Measurements from ENCODE around the gene DDX3X.
"Not testable (repeated sequence)": the region's sequence is repeated elsewhere in the genome, so short reads cannot be mapped to it uniquely, and the experiment has no call there.

DDX3X gene

DNA sequence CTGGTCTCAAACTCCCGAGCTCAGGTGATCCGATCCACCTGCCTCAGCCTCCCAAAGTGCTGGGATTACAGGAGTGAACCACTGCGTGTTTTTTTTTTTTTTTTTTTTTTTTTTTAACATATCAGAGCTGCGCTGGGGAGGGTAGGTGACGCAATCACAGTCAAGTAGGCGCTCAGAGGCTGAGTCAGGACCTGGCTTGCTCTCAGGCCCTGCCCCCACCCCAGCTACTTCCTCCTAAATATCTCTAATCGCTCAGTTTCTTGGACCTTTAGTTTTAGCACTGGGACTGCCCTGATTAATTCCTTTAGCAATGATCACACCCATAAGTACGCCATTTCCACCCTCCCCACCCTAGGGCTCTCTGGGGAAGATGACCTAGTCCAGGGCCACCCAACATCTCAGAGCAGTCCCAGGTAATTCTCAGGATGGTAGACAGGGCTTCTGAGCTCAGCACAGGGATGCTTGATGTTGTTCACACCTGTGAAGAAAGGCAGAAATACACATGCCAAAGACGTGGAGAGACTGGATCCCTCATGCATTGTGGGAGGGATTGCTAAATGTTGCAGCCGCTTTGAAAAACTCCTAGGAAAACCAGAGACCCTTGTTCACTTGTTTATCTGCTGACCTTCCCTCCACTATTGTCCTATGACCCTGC is 50.2 kb downstream of the DDX3X start:
- Histone ChIP-seq H3K4me1 (ENCODE audit: control insufficient read depth in 5 of 5, insufficient read depth in 5 of 5, low read length in 5 of 5) (peaks cover 0 to 22% (median 13%) of the 10 kb centered on the region in 5 donors), H3K27me3 (ENCODE audit: control insufficient read depth in 5 of 5, insufficient read depth in 4 of 5, low read length in 5 of 5) (peaks cover 0 to 3% (median 0%) of the 10 kb centered on the region in 5 donors), H3K9me3 (ENCODE audit: control insufficient read depth in 5 of 5, low read length in 5 of 5) (no peaks in the 10 kb centered on the region), H3K27ac (ENCODE audit: low read depth, low read length) (no peak overlapping the region), H3K4me3 (ENCODE audit: low read depth in 1 of 5, low read length in 5 of 5) (no peak overlapping the region), H3K9ac (ENCODE audit: low read length in 5 of 5) (no peak overlapping the region), H3K36me3 (ENCODE audit: control insufficient read depth in 5 of 5, insufficient read depth in 5 of 5, low read length in 5 of 5) (no peaks in the 10 kb centered on the region)

DNA sequence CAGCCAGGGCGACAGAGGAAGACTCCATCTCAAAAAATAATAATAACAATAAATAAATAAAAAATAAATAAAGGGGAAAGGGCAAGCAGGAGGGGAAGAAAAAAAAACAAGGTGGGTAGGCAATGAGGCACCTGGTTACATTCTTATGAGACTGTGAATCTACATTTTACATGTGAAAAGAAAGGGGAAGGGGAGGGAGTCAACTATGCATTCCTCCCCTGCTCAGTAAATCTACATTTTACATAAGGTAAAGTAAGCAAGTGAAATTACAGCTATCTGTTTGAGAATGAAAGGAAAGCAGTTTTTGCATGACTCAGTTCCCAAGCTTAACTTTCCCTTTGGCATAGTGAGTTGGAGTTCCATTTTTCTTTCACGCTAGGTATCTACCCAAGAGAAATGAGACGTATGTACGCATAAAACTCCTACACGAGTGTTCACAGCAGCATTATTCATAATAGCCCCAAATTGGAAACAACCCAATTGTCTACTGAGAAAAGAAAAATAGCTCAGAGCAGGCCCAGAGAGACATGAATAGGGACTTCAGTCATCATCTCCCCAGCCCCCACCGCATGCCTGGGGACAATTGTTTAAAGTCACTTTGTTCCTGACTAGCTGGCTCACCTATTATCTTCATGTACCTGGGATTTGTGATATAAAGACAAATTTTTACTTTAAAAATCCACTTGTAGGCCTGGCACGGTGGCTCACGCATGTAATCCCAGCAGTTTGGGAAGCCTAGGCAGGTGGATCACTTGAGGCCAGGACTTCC is 52.4 kb downstream of the DDX3X start:
- Histone ChIP-seq H3K4me1 (ENCODE audit: control insufficient read depth in 5 of 5, insufficient read depth in 5 of 5, low read length in 5 of 5) (peaks cover 0 to 21% (median 13%) of the 10 kb centered on the region in 5 donors), H3K36me3 (ENCODE audit: control insufficient read depth in 5 of 5, insufficient read depth in 5 of 5, low read length in 5 of 5) (no peaks in the 10 kb centered on the region), H3K27me3 (ENCODE audit: control insufficient read depth in 5 of 5, insufficient read depth in 4 of 5, low read length in 5 of 5) (peaks cover 0 to 3% (median 3%) of the 10 kb centered on the region in 5 donors), H3K27ac (ENCODE audit: low read depth, low read length) (no peak overlapping the region), H3K9me3 (ENCODE audit: control insufficient read depth in 5 of 5, low read length in 5 of 5) (no peaks in the 10 kb centered on the region), H3K9ac (ENCODE audit: low read length in 5 of 5) (no peak overlapping the region), H3K4me3 (ENCODE audit: low read depth in 1 of 5, low read length in 5 of 5) (no peak overlapping the region)

GRCh38 chrX:41388543-41388942 is 54.6 kb downstream of the DDX3X start:
- H3K27ac ChIP-seq (ENCODE audit: low read depth, low read length): no peak overlapping the region
- H3K36me3 ChIP-seq (ENCODE audit: control insufficient read depth in 5 of 5, insufficient read depth in 5 of 5, low read length in 5 of 5): no peaks in the 10 kb centered on the region
- peaks cover 0 to 6% (median 4%) of the 10 kb centered on the region in 5 donors for H3K4me1 ChIP-seq (ENCODE audit: control insufficient read depth in 5 of 5, insufficient read depth in 5 of 5, low read length in 5 of 5)
- no peaks in the 10 kb centered on the region for H3K9me3 ChIP-seq (ENCODE audit: control insufficient read depth in 5 of 5, low read length in 5 of 5)
- peaks cover 0 to 4% (median 3%) of the 10 kb centered on the region in 5 donors for H3K27me3 ChIP-seq (ENCODE audit: control insufficient read depth in 5 of 5, insufficient read depth in 4 of 5, low read length in 5 of 5)
- no peak overlapping the region for H3K9ac ChIP-seq (ENCODE audit: low read length in 5 of 5)
- H3K4me3 ChIP-seq (ENCODE audit: low read depth in 1 of 5, low read length in 5 of 5): no peak overlapping the region

DNA sequence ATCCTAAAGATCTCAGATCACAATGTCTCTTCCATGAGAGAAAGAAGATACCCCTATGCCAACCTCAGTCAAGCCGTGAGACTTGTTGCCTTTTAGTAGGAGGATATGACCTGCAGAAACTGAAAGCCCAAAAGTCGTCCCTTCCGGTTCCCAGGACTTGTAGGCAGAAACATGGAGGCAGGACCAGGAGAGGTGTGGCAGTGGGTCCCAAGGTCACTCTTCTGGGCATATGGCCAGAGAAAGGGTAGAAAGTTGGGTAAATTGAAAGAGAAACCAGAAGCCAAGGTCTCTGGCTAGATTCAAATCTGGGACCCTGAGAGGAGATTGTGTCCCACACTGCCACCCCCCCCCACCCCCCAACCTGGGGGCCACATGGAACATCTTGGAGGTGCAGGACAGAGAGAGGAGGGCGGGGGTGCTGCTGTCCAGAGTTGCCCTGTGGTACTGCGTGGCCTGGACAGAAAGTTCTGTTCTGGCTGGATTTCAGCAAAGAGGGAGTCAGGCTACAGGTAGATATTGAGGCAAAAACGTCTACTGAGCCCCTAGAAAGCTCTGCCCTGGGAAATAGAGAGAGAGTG is 55.4 kb downstream of the DDX3X start:
- Histone ChIP-seq H3K9ac (ENCODE audit: low read length in 5 of 5) (no peak overlapping the region), H3K9me3 (ENCODE audit: control insufficient read depth in 5 of 5, low read length in 5 of 5) (no peaks in the 10 kb centered on the region), H3K36me3 (ENCODE audit: control insufficient read depth in 5 of 5, insufficient read depth in 5 of 5, low read length in 5 of 5) (no peaks in the 10 kb centered on the region), H3K27me3 (ENCODE audit: control insufficient read depth in 5 of 5, insufficient read depth in 4 of 5, low read length in 5 of 5) (peaks cover 0 to 4% (median 3%) of the 10 kb centered on the region in 5 donors), H3K4me3 (ENCODE audit: low read depth in 1 of 5, low read length in 5 of 5) (no peak overlapping the region), H3K4me1 (ENCODE audit: control insufficient read depth in 5 of 5, insufficient read depth in 5 of 5, low read length in 5 of 5) (peaks cover 0 to under 1% (median 0%) of the 10 kb centered on the region in 5 donors), H3K27ac (ENCODE audit: low read depth, low read length) (no peak overlapping the region)

DNA sequence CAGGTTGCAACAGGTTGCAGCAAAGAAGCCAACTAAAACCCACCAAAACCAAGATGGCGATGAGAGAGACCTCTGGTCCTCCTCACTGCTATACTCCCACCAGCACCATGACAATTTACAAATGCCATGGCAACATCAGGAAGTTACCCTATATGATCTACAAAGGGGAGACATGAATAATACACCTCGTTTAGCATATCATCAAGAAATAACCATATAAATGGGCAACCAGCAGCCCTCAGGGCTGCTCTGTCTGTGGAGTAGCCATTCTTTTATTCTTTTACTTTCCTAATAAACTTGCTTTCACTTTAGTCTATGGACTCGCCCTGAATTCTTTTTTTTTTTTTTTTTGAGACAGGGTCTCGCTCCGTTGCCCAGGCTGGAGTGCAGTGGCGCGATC is 56.6 kb downstream of the DDX3X start:
- not testable (repeated sequence) for H3K9ac ChIP-seq (ENCODE audit: low read length in 5 of 5); H3K4me1 ChIP-seq (ENCODE audit: control insufficient read depth in 5 of 5, insufficient read depth in 5 of 5, low read length in 5 of 5)

GRCh38 chrX:41391606-41392005 is 57.6 kb downstream of the DDX3X start:
- Histone ChIP-seq H3K27me3 (ENCODE audit: control insufficient read depth in 5 of 5, insufficient read depth in 4 of 5, low read length in 5 of 5) (peaks cover 0 to 4% (median 3%) of the 10 kb centered on the region in 5 donors), H3K9me3 (ENCODE audit: control insufficient read depth in 5 of 5, low read length in 5 of 5) (peaks cover 0 to under 1% (median 0%) of the 10 kb centered on the region in 5 donors), H3K4me3 (ENCODE audit: low read depth in 1 of 5, low read length in 5 of 5) (no peak overlapping the region), H3K27ac (ENCODE audit: low read depth, low read length) (no peak overlapping the region), H3K9ac (ENCODE audit: low read length in 5 of 5) (no peak overlapping the region), H3K36me3 (ENCODE audit: control insufficient read depth in 5 of 5, insufficient read depth in 5 of 5, low read length in 5 of 5) (no peaks in the 10 kb centered on the region), H3K4me1 (ENCODE audit: control insufficient read depth in 5 of 5, insufficient read depth in 5 of 5, low read length in 5 of 5) (no peaks in the 10 kb centered on the region)

More for the DNA sequence above, 56.6 kb downstream of the DDX3X start:
- H3K27ac ChIP-seq (ENCODE audit: low read depth, low read length); H3K4me3 ChIP-seq (ENCODE audit: low read depth in 1 of 5, low read length in 5 of 5); H3K27me3 ChIP-seq (ENCODE audit: control insufficient read depth in 5 of 5, insufficient read depth in 4 of 5, low read length in 5 of 5); H3K36me3 ChIP-seq (ENCODE audit: control insufficient read depth in 5 of 5, insufficient read depth in 5 of 5, low read length in 5 of 5); H3K9me3 ChIP-seq (ENCODE audit: control insufficient read depth in 5 of 5, low read length in 5 of 5): not testable (repeated sequence)

DNA sequence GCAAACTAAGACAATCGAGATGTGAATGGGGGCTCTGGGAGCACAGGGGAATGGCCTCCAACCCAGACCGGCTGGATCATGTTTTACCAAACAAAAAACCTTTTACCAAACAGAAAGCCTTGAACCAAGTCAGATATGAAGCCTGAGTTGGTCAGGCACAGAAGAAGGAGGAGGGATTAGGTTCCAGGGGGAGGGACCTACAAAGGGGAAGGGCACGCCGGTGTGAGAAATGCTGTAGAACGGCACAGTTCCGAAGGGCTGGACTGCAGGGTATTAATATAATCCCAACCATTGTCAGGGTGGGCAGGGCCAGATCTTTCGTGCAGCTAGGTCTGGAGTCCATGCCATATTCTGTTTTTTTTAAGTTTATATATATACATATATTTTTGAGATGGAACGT is 60.3 kb downstream of the DDX3X start:
- Histone ChIP-seq H3K4me1 (ENCODE audit: control insufficient read depth in 5 of 5, insufficient read depth in 5 of 5, low read length in 5 of 5) (no peaks in the 10 kb centered on the region), H3K36me3 (ENCODE audit: control insufficient read depth in 5 of 5, insufficient read depth in 5 of 5, low read length in 5 of 5) (no peaks in the 10 kb centered on the region), H3K9me3 (ENCODE audit: control insufficient read depth in 5 of 5, low read length in 5 of 5) (peaks cover 3 to 22% (median 14%) of the 10 kb centered on the region in 5 donors), H3K9ac (ENCODE audit: low read length in 5 of 5) (no peak overlapping the region), H3K27ac (ENCODE audit: low read depth, low read length) (no peak overlapping the region), H3K27me3 (ENCODE audit: control insufficient read depth in 5 of 5, insufficient read depth in 4 of 5, low read length in 5 of 5) (peaks cover 0 to 4% (median 3%) of the 10 kb centered on the region in 5 donors), H3K4me3 (ENCODE audit: low read depth in 1 of 5, low read length in 5 of 5) (no peak overlapping the region)

DNA sequence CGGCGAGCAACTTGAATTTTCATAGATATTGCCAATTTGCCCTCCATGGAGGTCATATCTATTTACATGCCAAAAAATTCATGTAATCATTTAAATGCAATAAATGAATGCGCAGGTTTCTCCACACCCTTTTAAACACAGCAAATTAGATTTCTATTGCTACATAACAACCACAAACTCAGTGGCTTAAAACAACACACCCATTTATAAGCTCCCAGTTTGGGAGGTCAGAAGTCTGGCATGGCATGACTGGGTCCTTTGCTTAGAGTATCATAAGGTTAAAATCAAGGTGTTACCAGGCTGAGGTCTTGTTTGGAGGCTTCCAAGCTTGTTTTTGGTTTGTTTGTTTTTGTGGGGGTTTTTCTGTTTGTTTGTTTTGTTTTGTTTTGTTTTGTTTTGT is 63.3 kb downstream of the DDX3X start:
- Histone ChIP-seq H3K4me1 (ENCODE audit: control insufficient read depth in 5 of 5, insufficient read depth in 5 of 5, low read length in 5 of 5) (no peaks in the 10 kb centered on the region), H3K27me3 (ENCODE audit: control insufficient read depth in 5 of 5, insufficient read depth in 4 of 5, low read length in 5 of 5) (no peaks in the 10 kb centered on the region), H3K9ac (ENCODE audit: low read length in 5 of 5) (no peak overlapping the region), H3K27ac (ENCODE audit: low read depth, low read length) (no peak overlapping the region), H3K36me3 (ENCODE audit: control insufficient read depth in 5 of 5, insufficient read depth in 5 of 5, low read length in 5 of 5) (no peaks in the 10 kb centered on the region), H3K9me3 (ENCODE audit: control insufficient read depth in 5 of 5, low read length in 5 of 5) (peaks cover 3 to 22% (median 14%) of the 10 kb centered on the region in 5 donors), H3K4me3 (ENCODE audit: low read depth in 1 of 5, low read length in 5 of 5) (no peak overlapping the region)

DNA sequence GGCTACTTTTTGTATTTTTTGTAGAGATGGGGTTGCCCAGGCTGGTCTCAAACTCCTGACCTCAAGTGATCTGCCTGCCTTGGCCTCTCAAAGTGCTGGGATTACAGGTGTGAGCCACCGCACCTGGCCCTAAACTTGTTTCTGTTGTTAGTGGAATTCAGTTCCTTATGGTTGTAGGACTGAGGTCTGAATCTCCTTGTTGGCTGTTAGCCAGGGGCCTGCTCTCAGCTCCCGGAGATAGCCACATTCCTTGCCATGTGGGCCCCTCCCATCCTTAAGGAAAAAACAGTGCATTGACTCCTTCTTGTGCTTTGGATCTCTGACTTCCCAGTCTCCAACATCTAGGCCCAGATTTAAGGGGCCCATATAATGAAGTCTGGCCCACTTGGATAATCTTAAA is 63.8 kb downstream of the DDX3X start:
- Histone ChIP-seq H3K27me3 (ENCODE audit: control insufficient read depth in 5 of 5, insufficient read depth in 4 of 5, low read length in 5 of 5) (no peaks in the 10 kb centered on the region), H3K9me3 (ENCODE audit: control insufficient read depth in 5 of 5, low read length in 5 of 5) (peaks cover 3 to 24% (median 14%) of the 10 kb centered on the region in 5 donors), H3K4me3 (ENCODE audit: low read depth in 1 of 5, low read length in 5 of 5) (peak overlapping the region in 1 of 5 donors; percentile 7), H3K36me3 (ENCODE audit: control insufficient read depth in 5 of 5, insufficient read depth in 5 of 5, low read length in 5 of 5) (no peaks in the 10 kb centered on the region), H3K27ac (ENCODE audit: low read depth, low read length) (no peak overlapping the region), H3K9ac (ENCODE audit: low read length in 5 of 5) (no peak overlapping the region), H3K4me1 (ENCODE audit: control insufficient read depth in 5 of 5, insufficient read depth in 5 of 5, low read length in 5 of 5) (no peaks in the 10 kb centered on the region)

DNA sequence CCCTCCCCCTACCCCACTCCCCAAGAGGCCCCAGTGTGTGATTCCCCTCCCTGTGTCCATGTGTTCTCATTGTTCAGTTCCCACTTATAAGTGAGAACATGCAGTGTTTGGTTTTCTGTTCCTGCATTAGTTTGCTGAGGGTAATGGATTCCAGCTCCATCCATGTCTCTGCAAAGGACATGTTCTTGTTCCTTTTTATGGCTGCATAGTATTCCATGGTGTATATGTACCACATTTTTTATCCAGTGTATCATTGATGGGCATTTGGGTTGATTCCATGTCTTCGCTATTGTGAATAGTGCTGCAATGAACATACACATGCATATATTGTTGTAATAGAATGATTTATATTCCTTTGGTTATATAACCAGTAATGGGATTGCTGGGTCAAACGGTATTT is 68.6 kb downstream of the DDX3X start:
- H3K9ac ChIP-seq (ENCODE audit: low read length in 5 of 5); H3K4me3 ChIP-seq (ENCODE audit: low read depth in 1 of 5, low read length in 5 of 5): not testable (repeated sequence)
- H3K9me3 ChIP-seq (ENCODE audit: control insufficient read depth in 5 of 5, low read length in 5 of 5): peaks cover 0 to 16% (median 8%) of the 10 kb centered on the region in 5 donors

More for the DNA sequence above, 68.6 kb downstream of the DDX3X start:
- not testable (repeated sequence) for H3K4me1 ChIP-seq (ENCODE audit: control insufficient read depth in 5 of 5, insufficient read depth in 5 of 5, low read length in 5 of 5); H3K27me3 ChIP-seq (ENCODE audit: control insufficient read depth in 5 of 5, insufficient read depth in 4 of 5, low read length in 5 of 5); H3K27ac ChIP-seq (ENCODE audit: low read depth, low read length); H3K36me3 ChIP-seq (ENCODE audit: control insufficient read depth in 5 of 5, insufficient read depth in 5 of 5, low read length in 5 of 5)
